ENCODE results near the gene KAZN.

The KAZN gene

GRCh38 chr1:15080328-15081007 is 482.0 kb downstream of the KAZN start:
- DNase-seq, result no peak

DNA sequence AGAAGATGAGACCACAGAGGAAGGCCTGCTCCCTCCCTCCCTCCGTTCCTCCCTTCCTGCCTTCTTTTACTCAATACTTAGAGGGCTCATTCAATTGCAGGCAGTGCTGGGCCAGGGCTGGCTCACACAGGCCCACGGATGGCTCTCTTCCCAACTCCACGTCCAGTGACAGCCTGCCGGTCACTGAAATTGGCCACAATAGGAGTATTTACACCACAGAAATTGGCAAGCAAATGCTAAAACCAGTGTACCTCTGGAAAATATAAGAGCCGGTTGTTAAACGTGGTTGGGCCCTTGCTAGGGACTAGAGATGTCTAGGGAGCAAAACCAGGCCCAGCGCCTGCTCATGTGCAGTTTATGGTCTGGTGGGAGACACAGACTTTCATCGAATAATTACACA is 482.6 kb downstream of the KAZN start:
- DNase-seq, result no peak

DNA sequence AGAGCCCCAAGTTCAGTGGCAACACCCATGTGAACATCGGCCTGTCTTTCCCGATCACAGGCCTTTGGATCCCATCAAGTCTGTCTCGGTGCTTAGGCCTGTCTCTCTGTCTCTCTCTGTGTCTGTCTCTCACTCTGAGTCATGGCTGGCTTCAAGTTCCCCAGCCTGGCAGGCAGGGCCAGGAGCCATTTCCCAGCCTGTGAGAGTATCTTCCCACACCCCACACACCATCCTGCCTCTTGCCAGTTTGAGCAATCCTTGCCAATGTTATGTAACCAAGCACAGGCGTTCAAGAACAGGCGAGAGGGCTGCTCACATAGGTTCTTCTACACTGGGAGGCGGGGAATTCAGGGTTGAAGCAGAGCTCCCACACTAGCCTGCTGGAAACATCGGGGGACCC is 485.1 kb downstream of the KAZN start:
- no peak for DNase-seq

DNA sequence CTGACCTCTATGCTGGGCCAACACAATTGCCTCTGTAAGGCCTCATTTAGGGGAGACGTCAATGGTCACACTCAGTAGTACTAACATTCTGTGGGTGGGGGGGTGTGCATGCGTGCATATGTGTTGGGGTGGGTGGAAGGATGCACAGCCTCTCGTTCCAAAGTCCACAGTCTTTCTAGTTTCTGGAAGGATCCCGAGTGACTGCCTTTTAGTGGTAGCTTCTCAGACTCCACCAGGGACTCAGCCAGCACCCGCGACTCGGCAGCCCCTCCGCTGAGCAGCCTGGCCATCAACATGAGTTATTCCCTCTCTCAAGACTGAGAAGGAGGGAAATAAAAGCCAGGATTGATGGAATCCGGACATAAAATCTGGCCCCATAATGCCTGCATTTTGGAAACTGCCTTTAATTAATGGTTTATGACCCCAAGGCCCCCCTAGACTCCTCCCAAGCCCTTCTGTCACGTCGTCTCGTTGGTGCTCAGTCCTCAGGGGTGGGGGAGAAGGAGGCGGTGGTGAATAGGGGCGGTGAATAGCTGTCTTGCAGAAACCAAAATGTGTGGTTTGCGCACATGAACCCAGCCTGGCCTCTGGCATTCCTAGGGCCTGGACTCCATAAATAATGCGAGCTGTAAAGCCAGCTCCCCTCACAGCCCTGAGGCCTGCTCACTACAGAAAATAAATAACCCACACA is 489.9 kb downstream of the KAZN start:
- DNase-seq, result no peak

- DNase-seq, result no peak
Observed at GRCh38 chr1:15089258-15089992, 490.9 kb downstream of the KAZN start.

DNA sequence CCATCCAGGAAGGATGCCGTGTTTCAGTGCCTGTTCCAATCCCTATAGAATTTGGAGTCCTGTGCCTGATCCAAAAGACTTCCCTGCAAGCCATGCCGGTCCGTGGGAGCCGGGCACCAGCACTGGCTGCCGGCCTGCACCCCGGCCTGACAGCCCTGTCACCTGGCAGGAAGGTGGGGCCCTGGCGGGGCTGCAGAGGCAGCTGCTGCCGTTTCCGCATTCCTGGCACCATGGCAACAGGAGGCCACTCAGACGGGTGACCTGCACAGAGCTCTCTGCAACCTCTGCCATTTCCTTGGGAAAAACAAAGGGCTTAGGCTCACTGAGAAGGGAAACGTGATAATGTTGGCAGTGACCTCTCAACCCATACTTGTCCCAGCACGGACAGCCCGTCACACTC is 491.9 kb downstream of the KAZN start:
- DNase-seq, result no peak

DNA sequence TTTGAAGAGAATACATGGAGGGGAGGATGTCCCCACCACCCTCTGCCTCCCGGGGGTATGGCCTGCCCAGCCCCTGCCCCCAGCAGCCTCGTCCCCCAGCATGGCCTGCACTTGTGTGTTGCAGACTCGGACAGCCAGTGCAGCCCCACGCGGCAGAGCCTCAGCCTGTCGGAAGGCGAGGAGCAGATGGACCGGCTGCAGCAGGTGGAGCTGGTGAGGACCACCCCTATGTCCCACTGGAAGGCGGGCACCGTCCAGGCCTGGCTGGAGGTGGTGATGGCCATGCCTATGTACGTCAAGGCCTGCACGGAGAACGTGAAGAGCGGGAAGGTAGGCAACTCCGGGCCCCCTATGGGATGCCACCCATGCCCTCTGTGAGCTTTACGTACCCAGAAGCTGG is 495.6 kb downstream of the KAZN start:
- DNase-seq, result no peak

DNA sequence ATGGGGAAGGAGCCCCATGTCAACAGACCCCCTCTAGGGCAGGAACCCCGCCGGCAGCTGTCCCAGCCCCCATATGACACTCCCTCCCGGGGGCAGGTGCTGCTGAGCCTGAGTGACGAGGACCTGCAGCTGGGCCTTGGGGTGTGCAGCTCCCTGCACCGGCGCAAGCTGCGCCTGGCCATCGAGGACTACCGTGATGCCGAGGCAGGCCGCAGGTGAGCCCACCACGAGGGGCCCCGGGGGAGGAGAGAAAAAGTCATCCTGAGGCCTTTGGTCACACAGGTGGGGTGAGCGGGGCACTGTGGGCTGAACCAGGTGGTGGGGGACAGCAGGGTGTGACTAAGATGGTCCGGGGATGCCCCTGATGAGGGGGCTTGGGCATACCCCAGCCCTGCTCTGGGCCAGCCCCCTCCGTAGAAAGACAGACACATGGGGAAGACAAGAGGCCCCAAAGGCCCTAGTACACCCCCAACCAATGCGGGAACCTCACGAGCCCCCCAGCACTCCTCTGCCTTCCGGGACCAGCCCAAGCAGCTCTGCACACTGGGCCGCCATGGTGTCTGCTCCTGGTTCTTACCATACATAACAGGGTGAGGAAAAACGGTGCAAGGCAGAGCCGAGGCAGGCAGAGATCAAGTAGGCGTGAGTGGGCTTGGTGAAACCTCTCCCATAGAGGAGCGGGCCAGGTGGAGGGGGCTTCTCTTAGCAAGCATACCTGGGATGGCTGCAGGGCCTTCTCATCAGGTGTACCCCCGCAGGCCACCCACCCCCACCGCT is 496.4 kb downstream of the KAZN start:
- DNase-seq, result no peak

DNA sequence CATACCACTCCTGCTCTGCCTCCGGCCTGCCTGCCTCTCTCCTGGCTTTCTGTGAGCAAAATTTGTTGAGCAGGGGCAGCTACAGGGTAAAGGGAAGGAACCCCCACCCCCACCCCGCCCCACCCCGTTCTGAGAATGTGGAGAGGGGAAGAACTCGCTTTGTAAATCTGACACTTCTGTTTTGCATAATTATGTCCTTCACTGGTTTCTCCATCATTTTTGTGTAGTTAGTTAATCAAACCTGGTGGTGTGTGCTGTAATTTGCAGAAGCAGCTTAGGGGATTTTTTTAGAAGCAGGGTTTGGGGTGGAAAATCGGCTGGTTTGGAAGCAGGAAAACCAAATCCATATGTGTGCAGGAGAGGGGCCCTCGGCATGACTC is 497.0 kb downstream of the KAZN start:
- no peak for DNase-seq

DNA sequence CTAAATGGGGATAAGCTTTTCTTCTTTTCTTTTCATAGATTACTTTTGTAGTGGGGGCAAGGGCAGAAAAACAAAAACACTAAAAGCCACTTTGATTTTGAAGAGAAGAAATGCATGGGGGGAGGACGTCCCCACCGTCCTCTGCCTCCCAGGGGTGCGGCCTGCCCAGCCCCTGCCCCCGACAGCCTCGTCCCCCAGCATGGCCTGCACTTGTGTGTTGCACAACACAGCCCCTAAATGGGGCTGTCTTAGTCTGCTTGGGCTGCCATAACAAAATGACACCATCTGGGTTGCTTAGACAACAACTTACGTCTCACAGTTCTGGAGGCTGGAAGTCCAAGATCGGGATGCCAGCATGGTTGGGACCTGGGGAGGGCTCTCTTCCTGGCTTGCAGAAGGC is 497.8 kb downstream of the KAZN start:
- DNase-seq, result no peak

DNA sequence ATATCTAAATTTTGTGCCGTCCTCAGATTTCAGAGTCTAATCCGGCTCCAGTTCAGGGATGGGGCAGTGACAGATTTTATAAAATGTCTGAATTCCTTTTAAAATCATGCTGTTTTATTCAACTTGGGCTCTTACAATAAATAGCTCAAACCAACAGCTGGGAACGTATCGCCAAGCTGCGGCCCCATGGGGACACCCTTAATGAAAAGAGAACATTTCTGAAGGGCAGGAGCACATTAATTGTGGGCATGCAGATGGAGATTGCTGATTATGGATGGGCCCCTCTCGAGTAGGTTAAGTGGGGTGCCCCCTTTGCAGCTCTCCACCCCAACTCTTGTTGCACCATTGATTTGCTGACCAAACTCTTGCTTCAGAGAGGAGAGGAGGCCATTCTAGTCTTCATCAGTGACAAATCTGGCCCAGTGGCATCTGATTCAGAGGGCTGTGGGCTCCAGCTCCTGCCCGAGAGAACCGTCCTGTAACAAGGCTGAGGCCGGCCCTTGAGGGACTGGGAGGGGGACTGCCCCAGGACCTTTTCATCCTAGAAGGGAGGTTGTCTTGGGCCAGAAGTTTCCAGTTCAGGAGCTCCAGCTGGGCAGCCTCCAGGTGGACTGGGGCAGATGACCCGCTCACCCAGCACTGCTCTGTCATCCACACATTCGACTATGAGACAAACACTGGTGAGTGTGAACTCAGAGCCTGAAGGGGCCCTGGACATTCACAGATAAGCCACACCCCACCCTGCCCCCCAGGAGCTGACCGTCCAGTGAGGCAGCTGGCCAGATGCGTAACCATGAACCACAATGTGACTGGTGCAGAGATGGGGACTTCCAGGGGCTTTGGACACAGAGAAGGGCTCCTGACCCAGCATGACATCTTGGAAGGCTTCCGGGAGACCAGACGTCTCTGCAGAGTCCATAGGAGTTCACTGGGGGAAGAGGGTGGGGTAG is 500.0 kb downstream of the KAZN start:
- DNase-seq, result no peak

GRCh38 chr1:15099441-15100120 is 501.1 kb downstream of the KAZN start:
- DNase-seq, result no peak

- DNase-seq, result no peak
Observed at GRCh38 chr1:15100121-15100879, 501.8 kb downstream of the KAZN start.

GRCh38 chr1:15100880-15101760 is 502.6 kb downstream of the KAZN start:
- DNase-seq, result no peak

- DNase-seq, result no peak
Observed at GRCh38 chr1:15101801-15102200, 503.3 kb downstream of the KAZN start.

DNA sequence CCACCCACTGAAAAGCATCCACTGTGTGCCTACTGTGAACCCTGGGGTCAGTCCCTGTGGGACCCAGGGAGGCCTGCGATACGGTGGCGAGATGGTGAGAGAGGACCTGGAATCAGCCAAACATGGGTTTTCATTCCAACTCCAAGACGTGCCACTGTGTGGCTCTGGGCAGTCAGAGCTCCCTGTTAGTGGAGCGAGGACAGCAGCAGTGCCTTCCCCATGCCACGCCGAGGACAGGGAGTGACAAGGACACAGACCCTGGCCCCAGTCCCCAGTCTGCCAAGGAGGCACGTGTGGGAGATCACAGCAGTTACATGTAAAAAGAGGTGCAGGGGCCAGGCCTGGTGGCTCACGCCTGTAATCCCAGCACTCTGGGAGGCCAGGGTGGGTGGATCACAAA is 504.2 kb downstream of the KAZN start:
- no peak for DNase-seq

- no peak for DNase-seq
Observed at GRCh38 chr1:15103211-15103610, 504.7 kb downstream of the KAZN start.

- no peak for DNase-seq
Observed at GRCh38 chr1:15103906-15104305, 505.4 kb downstream of the KAZN start.

- DNase-seq, result no peak
Observed at GRCh38 chr1:15104768-15105167, 506.3 kb downstream of the KAZN start.

DNA sequence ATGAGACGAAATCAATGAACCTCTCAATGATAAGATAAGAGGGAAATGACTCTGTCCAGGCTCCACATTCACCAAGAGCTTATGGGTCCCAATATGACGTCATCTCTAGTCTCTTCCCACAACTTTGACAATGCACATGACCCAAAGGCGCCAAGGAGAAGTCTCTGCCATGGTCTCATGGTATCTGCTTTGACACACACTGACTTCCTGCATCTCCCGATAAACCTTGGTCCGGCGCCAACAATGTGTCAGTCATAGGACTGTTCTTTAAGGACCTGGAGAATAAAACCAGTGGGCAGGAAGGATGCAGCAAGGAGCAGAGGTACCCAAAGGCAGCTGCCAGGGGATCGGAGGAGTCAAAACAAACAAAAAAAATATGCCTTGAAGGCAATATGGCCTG is 508.1 kb downstream of the KAZN start:
- DNase-seq, result no peak
